DOHH2 (cell line): ENCODE measurements around the gene RBM18.

Experiments used
- CTCF ChIP-seq: fragments of 200-600 bp; sonication (generic); IDR thresholded peaks from one replicate; pipeline ENCODE4 v1.5.1; 2014; ENCODE audit warnings: antibody characterized with exemption, mild to moderate bottlenecking, low read depth, low read length; ENCODE audit not compliant: poor library complexity, severe bottlenecking
- EZH2phosphoT487 ChIP-seq: fragments of 200-600 bp; sonication (generic); IDR thresholded peaks from 2 replicates; pipeline ENCODE4 v1.6.1; 2017; ENCODE audit warnings: borderline replicate concordance, mild to moderate bottlenecking, antibody characterized with exemption, low read length, moderate library complexity, mixed read lengths

GRCh38 chr9:122213589-122214413 is 50.8 kb downstream of the RBM18 start:
- TF ChIP-seq CTCF (no peak), EZH2phosphoT487 (no peak)
